ENCODE measurements around the gene MMP2. TPM values are rescaled to one million over a fixed set of nuclear protein-coding genes. Genes with fewer than 3 reads are reported as not detected.

MMP2 gene
- 11.6 TPM for total RNA-seq

DNA sequence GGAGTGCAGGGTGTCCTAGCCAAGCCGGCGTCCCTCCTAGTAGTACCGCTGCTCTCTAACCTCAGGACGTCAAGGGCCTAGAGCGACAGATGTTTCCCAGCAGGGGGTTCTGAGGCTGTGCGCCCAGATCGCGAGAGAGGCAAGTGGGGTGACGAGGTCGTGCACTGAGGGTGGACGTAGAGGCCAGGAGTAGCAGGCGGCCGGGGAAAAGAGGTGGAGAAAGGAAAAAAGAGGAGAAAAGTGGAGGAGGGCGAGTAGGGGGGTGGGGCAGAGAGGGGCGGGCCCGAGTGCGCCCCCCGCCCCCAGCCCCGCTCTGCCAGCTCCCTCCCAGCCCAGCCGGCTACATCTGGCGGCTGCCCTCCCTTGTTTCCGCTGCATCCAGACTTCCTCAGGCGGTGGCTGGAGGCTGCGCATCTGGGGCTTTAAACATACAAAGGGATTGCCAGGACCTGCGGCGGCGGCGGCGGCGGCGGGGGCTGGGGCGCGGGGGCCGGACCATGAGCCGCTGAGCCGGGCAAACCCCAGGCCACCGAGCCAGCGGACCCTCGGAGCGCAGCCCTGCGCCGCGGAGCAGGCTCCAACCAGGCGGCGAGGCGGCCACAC, at the start of gene MMP2:
Gene MMP2 (plus strand): TSS at position 372 of the 603 bp plus-strand sequence. CDS start 282 bp downstream, outside the sequence.

DNA sequence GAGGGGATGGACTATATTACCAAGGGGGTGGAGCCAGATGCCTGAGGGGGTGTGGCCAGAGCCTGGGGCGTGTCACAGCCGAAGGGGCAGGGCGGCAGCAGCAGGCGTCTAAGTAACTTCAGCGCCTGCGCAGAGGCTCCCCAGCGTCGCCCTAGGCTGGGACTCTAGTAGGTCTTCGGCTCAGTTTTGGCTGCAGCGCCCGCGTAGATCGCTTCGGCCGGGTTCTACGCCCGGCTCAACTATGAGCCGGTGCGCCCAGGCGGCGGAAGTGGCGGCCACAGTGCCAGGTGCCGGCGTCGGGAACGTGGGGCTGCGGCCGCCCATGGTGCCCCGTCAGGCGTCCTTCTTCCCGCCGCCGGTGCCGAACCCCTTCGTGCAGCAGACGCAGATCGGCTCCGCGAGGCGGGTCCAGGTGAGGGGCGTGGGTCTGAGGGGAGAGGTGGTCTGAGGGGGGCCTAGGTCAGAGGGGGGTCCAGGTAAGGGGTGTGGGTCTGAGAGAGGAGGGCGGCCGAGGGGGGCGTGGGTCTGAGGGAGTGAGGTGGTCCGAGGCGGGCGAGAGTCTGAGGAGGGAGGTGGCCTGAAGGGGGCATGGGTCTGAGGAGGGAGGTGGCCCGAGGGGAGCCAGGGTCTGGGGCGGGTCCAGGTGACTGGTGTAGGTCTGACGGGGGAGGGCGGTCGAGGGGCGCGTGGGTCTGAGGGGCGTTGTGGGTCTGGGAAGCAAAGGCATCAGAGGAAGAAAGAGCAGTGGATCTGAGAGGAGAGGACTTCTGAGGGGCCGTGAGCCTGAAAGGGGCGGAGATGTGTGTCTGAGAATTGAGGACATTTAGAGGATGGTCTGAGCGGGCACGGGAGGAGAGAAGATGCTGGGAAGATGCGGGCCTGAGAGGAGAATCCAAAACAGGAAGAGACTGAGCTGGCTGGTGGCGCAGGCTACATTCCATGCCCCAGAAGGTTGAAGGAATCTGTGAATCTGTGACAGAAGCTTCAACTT, 30.2 kb downstream of the MMP2 start, which contains the start of gene LPCAT2:
Gene LPCAT2 (plus strand): TSS at position 132 of the 991 bp plus-strand sequence. CDS start 110 bp downstream, at position 242.

Other genes starting within 250 kb of the MMP2 start
- not detected for gene IRX6, start 155.0 kb upstream of the MMP2 start, total RNA-seq
- 2.2 TPM for gene LPCAT2, start 29.9 kb downstream of the MMP2 start, total RNA-seq
- gene CAPNS2, start 87.5 kb downstream of the MMP2 start, total RNA-seq: not detected
- gene SLC6A2, start 176.8 kb downstream of the MMP2 start, total RNA-seq: not detected